Activated CD4-positive, CD25-positive, alpha-beta regulatory T cell treated with anti-CD3 and anti-CD28 coated beads, Interleukin-2, amount 50 U/mL, for 72 hours (primary cell): ENCODE results near the gene DPY19L3.
"Not testable (repeated sequence)": the region's sequence is repeated elsewhere in the genome, so short reads cannot be mapped to it uniquely, and the experiment has no call there.

Experiments used
- DNase-seq: peaks from one replicate; pipeline ENCODE4 v3.0.0; 2021

The DPY19L3 gene

GRCh38 chr19:32450217-32450616 lies 44.6 kb downstream of the DPY19L3 start:
- no peak for DNase-seq

DNA sequence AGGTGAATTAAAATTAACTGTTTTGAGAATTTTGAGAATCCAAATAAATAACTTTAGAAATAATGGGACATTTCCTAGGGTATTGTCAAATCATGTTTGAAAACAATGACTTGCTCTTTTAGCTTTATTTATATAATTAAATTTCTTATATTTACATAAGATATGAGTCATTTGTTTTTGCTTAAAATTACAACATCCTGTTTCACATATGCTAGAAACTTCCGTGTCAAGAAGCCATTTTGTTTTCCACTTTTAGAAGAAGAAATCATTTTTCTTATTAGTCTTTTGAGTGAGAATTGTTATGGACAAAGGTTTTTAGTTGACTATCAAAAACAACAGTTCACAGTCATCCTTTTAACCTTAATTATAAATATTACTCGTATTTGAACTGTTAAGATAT lies 48.2 kb downstream of the DPY19L3 start:
- no peak for DNase-seq

GRCh38 chr19:32456406-32456805 lies 50.8 kb downstream of the DPY19L3 start:
- DNase-seq = no peak

GRCh38 chr19:32457571-32458158 lies 52.1 kb downstream of the DPY19L3 start:
- DNase-seq = no peak

DNA sequence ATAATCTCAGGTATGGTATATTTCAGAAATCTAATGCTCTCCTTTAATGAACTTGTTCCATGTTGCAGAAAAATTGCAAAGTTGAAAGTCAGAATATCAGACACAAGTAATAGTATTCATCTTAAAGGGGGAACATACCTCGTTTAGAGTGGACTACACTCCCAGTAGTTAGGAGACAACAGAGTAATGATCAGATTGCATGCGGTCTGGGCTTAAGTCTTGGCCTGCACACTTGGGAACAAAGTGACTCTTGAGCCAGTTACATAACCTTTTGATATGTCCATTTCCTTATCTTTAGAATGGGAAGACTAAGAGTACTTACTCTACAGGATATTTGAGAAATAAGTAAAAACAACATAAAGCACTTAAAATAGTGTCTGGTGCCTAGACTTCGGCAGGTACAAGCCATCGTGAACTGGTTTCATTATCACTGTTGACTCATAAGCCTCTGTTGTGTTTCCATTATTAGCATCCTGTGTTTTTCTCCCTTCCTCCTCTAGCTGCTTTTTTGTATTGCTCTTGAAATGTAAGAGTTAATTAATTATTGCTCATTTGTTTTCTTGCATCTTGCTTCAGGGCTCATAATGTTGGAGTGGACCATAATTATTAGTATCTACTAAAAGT lies 53.0 kb downstream of the DPY19L3 start:
- DNase-seq = no peak

- no peak for DNase-seq
Observed at GRCh38 chr19:32459204-32459865, 53.8 kb downstream of the DPY19L3 start.

DNA sequence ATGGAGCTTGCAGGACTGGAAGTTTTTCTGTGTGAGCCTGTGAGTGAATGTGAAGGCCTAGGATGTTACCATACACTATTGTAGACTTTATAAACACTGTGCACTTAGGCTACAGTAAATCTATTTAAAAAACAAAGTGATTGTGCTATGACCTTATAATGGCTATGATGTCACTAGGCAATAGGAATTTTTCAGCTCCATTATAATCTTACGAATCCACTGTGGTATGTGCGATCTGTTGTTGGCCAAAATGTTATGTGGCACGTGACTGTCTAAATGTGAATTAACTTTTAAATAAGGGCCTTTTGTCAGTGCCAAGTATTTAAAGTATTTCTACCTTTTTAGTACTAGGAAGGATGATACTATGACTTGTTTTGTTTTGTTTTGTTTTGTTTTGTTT lies 54.9 kb downstream of the DPY19L3 start:
- DNase-seq = no peak

GRCh38 chr19:32464279-32464678 lies 58.7 kb downstream of the DPY19L3 start:
- DNase-seq = no peak

DNA sequence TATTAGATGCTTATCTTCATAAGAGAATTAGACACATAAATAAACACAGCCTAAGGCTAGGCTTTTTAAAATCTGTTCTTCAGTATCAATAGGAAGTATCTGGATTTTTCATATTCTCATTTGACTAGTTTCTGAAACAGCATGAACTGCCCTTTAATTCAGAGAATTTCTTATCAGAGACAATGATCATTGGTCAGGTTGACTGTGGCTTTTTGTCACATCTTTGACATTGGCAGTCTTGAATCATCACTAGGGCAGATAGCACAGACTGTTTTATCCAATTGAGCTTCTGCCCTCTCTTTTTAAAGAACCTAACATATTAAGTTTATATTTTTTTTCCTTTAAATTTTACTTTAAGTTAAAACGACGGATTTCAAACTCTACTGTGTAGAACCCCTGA lies 59.6 kb downstream of the DPY19L3 start:
- no peak for DNase-seq

- DNase-seq = no peak
Observed at GRCh38 chr19:32469795-32470194, 64.2 kb downstream of the DPY19L3 start.

DNA sequence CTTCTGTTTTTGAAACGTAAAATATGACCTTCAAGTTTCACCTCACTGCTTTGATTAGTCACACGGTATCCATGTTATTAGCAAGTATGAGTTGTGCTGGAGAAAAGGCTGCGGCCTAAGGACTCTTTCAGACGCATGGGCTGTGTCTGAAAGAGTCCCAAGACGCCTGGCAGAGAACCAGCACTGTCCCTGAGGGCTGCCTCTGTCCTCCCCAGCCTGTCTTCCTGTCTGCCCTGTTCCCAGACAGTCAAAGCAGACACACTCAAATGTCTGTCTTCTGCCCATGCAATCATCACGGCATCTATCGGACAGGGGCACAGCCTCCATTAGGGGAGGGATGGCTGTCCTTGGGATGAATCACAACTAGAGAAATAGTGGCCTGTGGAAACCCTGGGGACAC lies 65.5 kb downstream of the DPY19L3 start:
- DNase-seq = no peak

- DNase-seq = no peak
Observed at GRCh38 chr19:32471811-32472210, 66.2 kb downstream of the DPY19L3 start.

- DNase-seq = no peak
Observed at GRCh38 chr19:32475141-32476031, 69.8 kb downstream of the DPY19L3 start.

GRCh38 chr19:32476032-32476350 lies 70.4 kb downstream of the DPY19L3 start:
- no peak for DNase-seq

DNA sequence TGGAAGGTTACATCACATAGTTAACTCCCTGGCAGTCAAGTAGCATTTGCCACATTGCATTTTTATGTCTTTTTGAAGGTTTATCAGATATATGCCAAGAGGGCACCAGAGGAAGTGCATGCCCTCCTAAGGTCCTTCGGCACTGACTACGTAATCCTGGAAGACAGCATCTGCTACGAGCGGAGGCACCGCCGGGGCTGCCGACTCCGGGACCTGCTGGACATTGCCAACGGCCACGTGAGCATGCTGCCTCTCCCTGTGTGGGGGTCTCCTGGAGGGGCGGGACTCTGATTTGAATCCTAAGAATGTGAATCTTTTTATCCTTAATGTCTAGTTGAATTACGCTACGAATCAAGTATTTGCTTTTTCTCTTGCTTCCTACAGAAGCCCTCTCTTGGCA lies 74.8 kb downstream of the DPY19L3 start:
- DNase-seq = no peak

DNA sequence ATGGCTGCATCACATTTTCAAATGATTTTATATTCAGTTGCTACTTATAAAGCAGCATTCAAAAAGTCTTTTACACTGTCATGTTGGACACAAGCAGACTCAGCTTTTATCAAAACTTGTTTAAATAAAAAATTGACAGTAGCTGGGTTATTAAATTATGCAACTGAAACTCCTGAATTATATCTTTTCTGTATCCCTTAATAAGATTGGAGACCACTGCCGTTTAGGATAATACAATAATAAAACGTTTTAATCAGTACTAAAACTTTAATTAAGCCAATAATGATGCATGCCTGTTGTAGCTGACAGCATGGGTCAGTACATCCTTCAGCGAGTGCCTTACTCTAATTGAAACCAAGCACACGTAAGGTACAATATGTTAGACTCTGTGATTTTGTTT lies 78.0 kb downstream of the DPY19L3 start:
- no peak for DNase-seq

GRCh38 chr19:32489971-32490370 lies 84.4 kb downstream of the DPY19L3 start:
- no peak for DNase-seq

- no peak for DNase-seq
Observed at GRCh38 chr19:32497391-32497790, 91.8 kb downstream of the DPY19L3 start.

DNA sequence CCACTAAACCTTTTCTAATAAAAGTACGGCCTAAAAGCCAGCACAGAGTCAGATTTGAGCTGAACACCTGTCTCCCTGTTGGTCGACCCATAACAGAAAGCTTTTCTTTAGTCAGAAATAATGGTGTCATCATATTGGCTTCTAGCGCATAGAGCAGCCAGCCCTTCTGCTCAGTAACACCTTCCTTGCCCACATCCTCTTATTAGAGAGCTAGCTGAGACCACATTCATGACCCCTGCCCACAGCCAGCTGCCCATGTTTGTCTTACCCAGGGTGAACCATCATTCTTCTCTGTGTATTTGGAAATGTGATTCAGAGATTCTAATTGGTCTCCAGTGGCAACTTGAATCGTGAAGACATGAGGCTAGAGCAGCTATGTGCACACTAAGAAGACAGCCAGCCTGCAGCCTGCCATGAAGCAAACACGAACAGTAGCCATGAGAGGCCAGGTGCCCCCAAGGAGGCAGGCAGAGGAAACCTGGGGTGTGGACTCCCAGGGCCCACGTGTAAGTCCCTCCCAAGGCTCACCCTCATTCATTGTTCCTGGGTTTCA lies 93.2 kb downstream of the DPY19L3 start:
- no peak for DNase-seq

DNA sequence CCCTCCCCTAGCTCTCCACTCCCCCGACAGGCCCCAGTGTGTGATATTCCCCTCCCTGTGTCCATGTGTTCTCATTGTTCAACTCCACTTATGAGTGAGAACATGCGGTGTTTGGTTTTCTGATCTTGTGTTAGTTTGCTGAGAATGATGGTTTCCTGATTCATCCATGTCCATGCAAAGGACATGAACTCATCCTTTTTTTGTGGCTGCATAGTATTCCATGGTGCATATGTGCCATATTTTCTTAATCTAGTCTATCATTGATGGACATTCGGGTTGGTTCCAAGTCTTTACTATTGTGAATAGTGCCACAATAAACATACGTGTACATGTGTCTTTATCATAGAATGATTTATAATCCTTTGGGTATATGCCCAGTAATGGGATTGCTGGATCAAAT lies 106.9 kb downstream of the DPY19L3 start:
- not testable (repeated sequence) for DNase-seq

DNA sequence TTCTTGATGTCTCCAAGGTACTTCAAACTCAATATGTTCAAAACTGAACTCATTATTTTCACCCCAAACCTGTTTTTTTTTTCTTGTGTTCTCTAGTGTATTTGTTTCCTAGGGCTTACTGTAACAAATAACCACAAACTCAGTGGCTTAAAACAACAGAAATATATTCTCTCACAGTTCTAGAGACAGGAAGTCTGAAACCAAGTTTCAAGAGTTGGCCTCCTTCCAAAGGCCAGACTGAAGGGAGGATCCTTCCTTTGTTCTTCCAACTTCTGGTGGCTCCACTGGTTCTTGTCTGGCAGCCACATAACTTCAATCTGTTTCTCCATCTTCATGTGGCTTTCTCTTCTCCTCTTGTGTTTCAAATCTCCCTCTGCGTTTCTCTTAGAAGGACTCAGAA lies 113.5 kb downstream of the DPY19L3 start:
- DNase-seq = no peak

DNA sequence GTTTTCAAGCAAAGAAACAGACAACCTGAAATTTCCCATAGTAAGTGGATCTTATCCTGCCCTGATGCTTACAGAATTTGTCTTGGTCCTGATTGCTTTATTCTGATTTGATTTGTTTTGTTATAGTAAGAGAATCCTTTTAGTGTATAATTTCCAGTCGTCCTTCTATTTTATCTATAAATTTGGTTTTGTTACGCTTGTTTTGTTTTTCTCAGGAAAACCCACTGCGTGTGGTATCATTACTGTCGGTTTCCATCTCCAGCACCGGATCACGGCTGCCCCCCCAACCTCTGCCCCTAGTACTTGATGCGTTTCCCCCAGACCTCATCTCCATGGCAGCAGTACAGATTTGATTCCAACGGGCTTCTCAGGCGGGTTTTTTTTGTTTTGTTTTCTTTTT lies 117.4 kb downstream of the DPY19L3 start:
- DNase-seq = no peak

- no peak for DNase-seq
Observed at GRCh38 chr19:32526895-32527294, 121.3 kb downstream of the DPY19L3 start.
